Activated CD8-positive, alpha-beta memory T cell treated with anti-CD3 and anti-CD28 coated beads, Interleukin-2, amount 50 U/mL, for 1 hour (primary cell): ENCODE measurements around the gene ENPP7.

Experiments
- DNase-seq: peaks from one replicate; pipeline ENCODE4 v3.0.0-alpha.2; 2020; ENCODE audit errors: extremely low read depth

ENPP7 gene

DNA sequence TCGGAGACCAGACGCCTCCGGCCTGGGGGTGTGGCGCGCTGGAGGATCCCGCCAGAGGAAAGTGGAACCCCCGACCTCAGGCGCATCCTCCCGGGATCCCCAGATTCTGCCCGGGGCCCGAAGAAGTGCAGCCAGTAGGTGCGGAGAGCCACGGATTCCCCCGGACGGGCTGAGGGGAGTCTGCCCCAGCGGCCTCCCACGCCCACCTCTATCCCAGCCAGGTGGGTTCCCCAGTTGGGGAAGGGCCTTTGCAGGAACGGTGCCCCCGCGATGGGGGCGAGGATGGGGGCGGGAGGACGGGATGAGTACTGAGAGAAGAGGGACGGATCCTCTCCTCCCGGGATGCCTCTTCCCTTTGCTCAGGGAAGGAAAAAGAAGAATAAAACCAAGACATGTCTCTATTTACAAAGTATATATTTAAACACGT is 61.0 kb downstream of the ENPP7 start:
- no peak for DNase-seq
